HL-60 (cell line): ENCODE measurements around the gene NPHP4.

ENCODE experiments used
- CTCF ChIP-seq: IDR thresholded peaks from one replicate; pipeline ENCODE4 v1.5.1; 2011; ENCODE audit warnings: low read length, control low read depth, inconsistent platforms; ENCODE audit not compliant: insufficient read depth
- GABPA ChIP-seq: IDR thresholded peaks from 2 replicates; pipeline ENCODE4 v1.6.1; 2012; ENCODE audit warnings: low read depth
- POLR2AphosphoS5 ChIP-seq: IDR thresholded peaks from 2 replicates; pipeline ENCODE4 v1.6.1; 2012; ENCODE audit warnings: low read depth
- REST ChIP-seq: IDR thresholded peaks from 2 replicates; pipeline ENCODE4 v1.6.1; 2012; ENCODE audit warnings: low read depth; ENCODE audit not compliant: insufficient replicate concordance
- SPI1 ChIP-seq: IDR thresholded peaks from 2 replicates; pipeline ENCODE4 v1.6.1; 2012; ENCODE audit warnings: low read depth, mild to moderate bottlenecking, borderline replicate concordance

- no peak for TF ChIP-seq CTCF
- no peak for TF ChIP-seq GABPA
- no peak for TF ChIP-seq POLR2AphosphoS5
- no peak for TF ChIP-seq SPI1
- no peak for TF ChIP-seq REST
Observed at GRCh38 chr1:5896706-5897660, 95.2 kb downstream of the NPHP4 start.
